Thyroid gland (tissue), 4 donors: ENCODE measurements around the gene WDR74.

Experiments used
- POLR2A ChIP-seq, 2 donors: fragments of 450-650 bp; IDR thresholded peaks; one replicate each; pipeline ENCODE4 v1.6.1; 2017; ENCODE audit warnings: antibody characterized with exemption in 2 of 2, mild to moderate bottlenecking in 2 of 2, moderate library complexity in 1 of 2
- TF ChIP-seq, protein P1 (sequence below), 6 experiments: fragments of 200-600 bp in 3 of 6; fragments of 450-650 bp in 3 of 6; sonication (generic) in 3 of 6; IDR thresholded peaks; one replicate each; pipeline ENCODE4 v1.5.1; 2016 to 2019; ENCODE audit warnings: antibody characterized with exemption in 6 of 6, mild to moderate bottlenecking in 2 of 6, inconsistent platforms in 1 of 6, moderate library complexity in 1 of 6

DNA sequence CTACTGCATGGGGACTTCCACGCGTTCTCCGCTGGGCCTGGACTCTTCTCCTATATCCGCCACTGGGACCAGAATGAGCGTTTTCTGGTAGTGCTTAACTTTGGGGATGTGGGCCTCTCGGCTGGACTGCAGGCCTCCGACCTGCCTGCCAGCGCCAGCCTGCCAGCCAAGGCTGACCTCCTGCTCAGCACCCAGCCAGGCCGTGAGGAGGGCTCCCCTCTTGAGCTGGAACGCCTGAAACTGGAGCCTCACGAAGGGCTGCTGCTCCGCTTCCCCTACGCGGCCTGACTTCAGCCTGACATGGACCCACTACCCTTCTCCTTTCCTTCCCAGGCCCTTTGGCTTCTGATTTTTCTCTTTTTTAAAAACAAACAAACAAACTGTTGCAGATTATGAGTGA, 49.0 kb upstream of the WDR74 start:
- TF ChIP-seq POLR2A (IDR thresholded peaks at IDR 0.05) = no peak
- TF ChIP-seq, protein P1, sequence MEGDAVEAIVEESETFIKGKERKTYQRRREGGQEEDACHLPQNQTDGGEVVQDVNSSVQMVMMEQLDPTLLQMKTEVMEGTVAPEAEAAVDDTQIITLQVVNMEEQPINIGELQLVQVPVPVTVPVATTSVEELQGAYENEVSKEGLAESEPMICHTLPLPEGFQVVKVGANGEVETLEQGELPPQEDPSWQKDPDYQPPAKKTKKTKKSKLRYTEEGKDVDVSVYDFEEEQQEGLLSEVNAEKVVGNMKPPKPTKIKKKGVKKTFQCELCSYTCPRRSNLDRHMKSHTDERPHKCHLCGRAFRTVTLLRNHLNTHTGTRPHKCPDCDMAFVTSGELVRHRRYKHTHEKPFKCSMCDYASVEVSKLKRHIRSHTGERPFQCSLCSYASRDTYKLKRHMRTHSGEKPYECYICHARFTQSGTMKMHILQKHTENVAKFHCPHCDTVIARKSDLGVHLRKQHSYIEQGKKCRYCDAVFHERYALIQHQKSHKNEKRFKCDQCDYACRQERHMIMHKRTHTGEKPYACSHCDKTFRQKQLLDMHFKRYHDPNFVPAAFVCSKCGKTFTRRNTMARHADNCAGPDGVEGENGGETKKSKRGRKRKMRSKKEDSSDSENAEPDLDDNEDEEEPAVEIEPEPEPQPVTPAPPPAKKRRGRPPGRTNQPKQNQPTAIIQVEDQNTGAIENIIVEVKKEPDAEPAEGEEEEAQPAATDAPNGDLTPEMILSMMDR (IDR thresholded peaks at IDR 0.05) = no peak
